AG20443 (cell line): Measurements from ENCODE around the gene FAM168A.
"Not testable (repeated sequence)": the region's sequence is repeated elsewhere in the genome, so short reads cannot be mapped to it uniquely, and the experiment has no call there.

Experiments
- DNase-seq: peaks from one replicate; pipeline ENCODE4 v3.0.0; 2012; ENCODE audit warnings: low spot score, mixed read lengths

Gene FAM168A

GRCh38 chr11:73468590-73469161, 129.2 kb downstream of the FAM168A start:
- DNase-seq = no peak

- DNase-seq = no peak
These were observed 130.4 kb downstream of the FAM168A start for GRCh38 chr11:73467505-73467904.

- DNase-seq = no peak
These were observed 131.3 kb downstream of the FAM168A start for GRCh38 chr11:73466643-73467042.

- DNase-seq = no peak
These were observed 132.0 kb downstream of the FAM168A start for GRCh38 chr11:73465871-73466270.

GRCh38 chr11:73465023-73465675, 132.8 kb downstream of the FAM168A start:
- peak; percentile 11 for DNase-seq

GRCh38 chr11:73464347-73464746, 133.6 kb downstream of the FAM168A start:
- DNase-seq = no peak

- peak; percentile 72 for DNase-seq
These were observed 134.6 kb downstream of the FAM168A start for GRCh38 chr11:73463359-73463758.

- DNase-seq = no peak
These were observed 135.9 kb downstream of the FAM168A start for GRCh38 chr11:73461964-73462363.

- no peak for DNase-seq
These were observed 136.5 kb downstream of the FAM168A start for GRCh38 chr11:73461335-73461840.

GRCh38 chr11:73458201-73458600, 139.7 kb downstream of the FAM168A start:
- DNase-seq = no peak

- DNase-seq = no peak
These were observed 142.9 kb downstream of the FAM168A start for GRCh38 chr11:73454987-73455386.

- peak; percentile 31 for DNase-seq
These were observed 144.3 kb downstream of the FAM168A start for GRCh38 chr11:73453562-73453961.

- no peak for DNase-seq
These were observed 145.2 kb downstream of the FAM168A start for GRCh38 chr11:73452726-73453125.

GRCh38 chr11:73451896-73452295, 146.0 kb downstream of the FAM168A start:
- no peak for DNase-seq

GRCh38 chr11:73446766-73447165, 151.1 kb downstream of the FAM168A start:
- no peak for DNase-seq

- DNase-seq = no peak
These were observed 151.9 kb downstream of the FAM168A start for GRCh38 chr11:73445980-73446379.

- peak; percentile 21 for DNase-seq
These were observed 158.7 kb downstream of the FAM168A start for GRCh38 chr11:73439002-73439843.

GRCh38 chr11:73436859-73437258, 161.1 kb downstream of the FAM168A start:
- not testable (repeated sequence) for DNase-seq

GRCh38 chr11:73431396-73431795, 166.5 kb downstream of the FAM168A start:
- no peak for DNase-seq

GRCh38 chr11:73430326-73430725, 167.6 kb downstream of the FAM168A start:
- DNase-seq = no peak

GRCh38 chr11:73429121-73429750, 168.7 kb downstream of the FAM168A start:
- peak; percentile 38 for DNase-seq

GRCh38 chr11:73428699-73429098, 169.2 kb downstream of the FAM168A start:
- DNase-seq = no peak
